ENCODE results near the gene ART1.
"Not testable (repeated sequence)": the region's sequence is repeated elsewhere in the genome, so short reads cannot be mapped to it uniquely, and the experiment has no call there.

The ART1 gene

DNA sequence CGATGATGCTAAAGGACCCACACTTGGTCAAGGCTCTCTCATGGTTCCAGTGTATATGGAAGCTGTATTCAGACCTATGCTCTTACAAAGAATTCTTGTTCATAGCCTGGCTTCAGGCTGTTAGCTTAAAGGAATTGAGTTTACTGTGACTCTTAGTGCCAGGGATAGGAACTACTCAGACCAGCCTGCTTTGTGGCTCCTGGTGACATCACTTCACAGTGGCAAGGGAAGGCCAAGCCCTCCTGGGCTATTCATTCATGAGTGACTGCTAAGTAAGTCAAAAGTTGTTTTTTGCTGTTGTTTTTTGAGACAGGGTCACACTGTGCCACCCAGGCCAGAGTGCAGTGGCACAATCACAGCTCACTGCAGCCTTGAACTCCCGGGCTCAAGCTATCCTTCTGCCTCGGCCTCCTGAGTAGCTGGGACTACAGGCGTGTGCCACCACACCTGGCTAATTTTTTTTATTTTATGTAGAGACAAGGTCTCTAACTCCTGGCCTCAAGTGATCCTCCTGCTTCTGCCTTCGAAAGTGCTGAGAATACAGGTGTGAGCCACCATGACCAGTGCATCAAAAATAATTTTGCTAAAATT lies 12.8 kb upstream of the ART1 start:
- DNase-seq: no peak

DNA sequence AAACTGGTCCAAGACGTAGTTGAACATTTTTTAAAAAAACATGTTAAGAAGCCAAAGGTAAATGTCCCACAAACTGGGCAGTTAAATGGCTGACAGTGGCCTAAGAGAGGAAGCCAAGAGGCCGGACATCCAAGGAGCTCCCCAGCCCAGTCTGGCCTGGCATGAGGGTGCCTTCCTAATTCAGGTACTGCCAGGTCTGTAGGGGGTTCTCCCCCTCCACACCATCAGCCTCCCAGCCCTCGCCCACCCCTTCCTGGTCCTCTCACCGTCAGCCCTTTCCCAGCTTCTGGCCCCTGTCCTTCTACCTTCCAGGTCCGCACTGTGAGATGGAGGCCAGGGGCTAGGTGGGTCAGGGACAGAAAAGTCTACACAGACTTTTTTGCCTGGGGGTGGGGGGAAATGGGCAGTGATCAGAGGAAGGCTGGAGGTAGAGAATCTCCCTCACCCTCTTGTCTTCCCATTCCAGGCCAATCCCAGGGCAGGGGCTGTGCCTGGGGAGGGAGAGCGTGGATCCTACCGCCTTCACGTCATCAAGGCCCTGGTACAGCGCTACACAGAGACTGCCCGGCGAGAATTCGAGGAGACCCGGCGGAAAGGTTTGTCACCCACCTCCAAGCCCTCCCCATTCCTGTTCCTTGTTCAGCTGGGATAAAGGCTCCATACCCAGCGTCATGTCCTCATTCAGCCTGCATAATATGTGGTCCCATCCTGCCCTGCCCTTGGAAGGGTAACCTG lies 9.1 kb upstream of the ART1 start:
- DNase-seq: no peak

DNA sequence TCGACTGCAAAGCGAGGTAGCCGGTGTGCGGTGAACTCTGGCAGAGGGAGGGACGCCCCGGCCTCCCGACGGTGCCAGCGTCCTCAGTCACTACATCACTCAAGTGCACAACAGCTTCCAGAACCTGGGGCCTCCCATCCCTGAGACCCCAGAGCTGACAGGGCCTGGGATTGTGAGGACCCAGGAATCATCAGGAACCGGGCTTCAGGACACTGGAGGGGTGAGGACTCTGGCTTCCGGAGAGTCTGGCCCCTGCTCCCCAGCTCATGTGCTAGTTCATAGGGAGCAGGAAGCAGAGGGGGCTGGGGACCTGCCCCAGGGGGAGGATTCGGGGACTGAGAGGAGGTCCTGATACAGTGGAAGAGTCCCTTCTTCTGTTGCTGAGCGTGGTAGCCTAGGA lies 7.7 kb upstream of the ART1 start:
- DNase-seq: no peak

DNA sequence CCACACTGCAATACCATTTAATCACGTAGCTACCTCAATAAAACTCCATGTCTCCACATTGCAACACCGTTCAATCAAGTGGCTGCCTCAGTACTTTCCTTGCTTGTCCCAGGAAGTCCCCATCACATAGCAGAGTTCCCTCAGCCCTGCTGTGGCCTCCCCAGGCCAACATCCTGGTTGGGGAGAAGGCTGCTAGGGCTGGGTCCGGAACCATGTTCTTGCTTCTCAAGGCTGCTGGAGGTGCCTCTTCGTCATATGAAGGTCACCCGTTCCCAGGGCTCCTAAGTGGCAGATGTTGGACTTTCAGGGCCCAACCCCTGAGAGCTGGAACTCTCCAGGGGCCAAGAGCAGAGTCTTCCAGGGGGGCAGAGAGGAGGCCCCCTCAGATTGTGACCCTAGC lies 6.4 kb upstream of the ART1 start:
- DNase-seq: no peak

DNA sequence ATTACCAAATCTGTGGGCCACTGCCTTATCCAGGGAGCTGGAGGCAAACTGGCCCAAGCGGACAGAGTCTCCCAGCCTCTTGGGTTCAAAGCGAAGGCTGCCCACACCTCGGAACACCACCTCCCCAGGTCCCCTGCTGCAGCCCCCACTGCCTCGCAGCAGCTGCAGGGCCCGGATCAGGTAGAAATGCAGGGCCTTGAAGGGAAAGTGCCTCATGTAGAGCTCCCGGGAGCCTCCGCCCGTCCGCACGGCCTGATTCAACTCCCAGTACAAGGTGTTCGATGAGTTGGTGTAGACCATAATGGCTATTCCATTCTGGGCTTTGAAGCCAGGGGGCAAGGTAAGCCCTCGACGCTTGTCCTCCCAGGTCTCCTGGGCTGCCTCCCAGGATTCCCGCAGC lies 5.1 kb upstream of the ART1 start:
- no peak for DNase-seq

DNA sequence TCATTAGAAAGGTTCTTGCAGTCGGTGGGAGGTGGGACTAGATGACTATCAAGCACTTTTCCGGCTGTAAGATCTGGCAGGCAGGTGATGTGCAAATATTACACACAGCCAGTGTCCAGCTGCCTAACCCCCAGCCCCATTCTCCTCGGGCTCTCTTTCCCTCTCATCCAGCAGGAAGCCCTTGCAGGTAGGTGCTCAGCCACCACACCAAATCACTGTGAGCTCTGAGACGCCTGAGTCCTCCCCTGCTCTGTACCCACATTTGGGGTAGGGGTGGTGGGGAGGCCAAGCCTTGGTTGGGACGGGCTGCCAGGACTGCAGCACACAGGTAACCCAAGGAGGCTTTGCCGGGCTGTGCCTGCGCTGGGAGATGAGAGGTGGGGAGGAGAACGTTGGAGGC lies 3.7 kb upstream of the ART1 start:
- DNase-seq: no peak

DNA sequence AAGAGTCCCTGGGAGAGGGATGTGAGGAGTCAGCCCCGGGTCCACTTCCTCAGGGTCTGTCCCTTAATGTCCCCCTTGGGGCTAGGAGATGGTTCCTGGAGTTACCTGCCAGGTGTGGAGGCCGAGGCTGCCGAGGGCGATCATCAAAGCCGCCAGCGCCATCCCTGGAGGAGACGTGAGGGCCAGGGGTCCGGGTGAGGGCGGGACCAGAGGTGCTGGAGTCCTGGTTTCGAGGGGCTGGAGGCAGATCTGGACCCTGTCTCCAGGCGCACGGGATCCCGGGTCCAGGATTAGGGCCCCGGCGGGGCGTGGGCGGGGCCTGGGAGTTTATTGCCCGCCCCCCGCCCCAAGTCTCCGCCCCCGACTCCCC lies 3.2 kb upstream of the ART1 start, which contains the start of gene ART5:
TSS of gene ART5 (minus strand) at position 292 of the 370 bp plus-strand sequence. CDS start at position 162, 130 bp downstream.
- DNase-seq: no peak

DNA sequence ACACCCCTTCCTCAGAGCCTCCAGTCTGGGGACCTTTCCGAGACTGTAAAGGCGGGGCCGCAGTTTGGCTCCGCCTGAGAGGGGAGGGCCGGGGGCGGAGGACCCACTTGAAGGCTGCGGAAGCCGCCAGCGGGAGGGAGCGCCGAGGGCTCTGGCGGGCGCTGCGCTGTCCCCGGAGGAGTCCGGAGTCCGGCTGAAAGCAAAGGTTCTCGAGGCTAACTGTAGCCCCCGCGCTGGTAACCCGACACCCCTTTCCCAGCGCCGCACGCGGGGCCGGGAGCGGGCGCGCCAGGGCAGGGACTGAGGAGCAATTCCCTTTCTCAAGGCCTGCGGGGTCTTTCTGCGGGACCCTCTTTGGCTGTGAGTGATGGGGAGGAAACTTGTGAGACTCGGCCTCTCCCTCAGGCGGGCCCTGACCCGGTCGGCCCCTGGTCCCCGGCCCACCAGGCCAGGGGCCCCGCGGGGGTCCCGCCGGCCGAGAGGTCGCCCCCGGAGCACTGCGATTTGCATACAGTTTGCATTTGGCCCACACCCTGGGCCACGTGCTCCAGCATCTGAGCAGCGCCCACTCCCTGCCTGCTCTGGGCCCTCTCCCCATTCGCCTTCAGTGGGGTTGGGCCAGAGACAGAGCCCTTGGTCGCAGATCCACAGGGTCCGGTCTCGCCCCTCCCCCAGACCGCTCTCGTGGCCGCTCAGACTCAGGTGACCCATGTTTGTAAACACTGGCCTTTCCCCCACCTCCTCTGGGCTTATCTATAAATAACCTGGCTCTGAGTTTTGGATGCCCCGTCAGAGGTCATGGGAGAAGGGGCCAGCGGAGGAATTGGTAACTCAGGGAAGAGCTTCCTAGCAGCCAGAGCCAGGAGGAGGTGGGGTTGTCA lies 2.6 kb upstream of the ART1 start:
- peak; percentile 64 to 67 for DNase-seq

DNA sequence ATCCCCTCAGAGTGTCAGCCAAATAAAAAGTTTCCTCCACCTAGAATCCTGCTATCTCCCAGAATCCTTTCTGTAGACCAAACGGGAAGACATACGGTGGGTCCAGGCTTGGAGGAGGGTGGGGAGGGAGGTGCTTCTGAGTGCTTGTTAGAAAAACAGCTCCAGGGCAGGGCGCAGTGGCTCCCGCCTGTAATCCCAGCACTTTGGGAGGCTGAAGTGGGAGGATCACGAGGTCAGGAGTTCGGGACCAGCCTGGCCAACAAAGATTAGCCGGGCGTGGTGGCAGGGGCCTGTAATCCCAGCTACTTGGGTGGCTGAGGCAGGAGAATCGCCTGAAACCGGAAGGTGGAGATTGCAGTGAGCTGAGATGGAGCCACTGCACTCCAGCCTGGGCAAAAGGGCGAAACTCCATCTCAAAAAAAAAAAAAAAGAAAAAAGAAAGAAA lies 1.8 kb upstream of the ART1 start:
- not testable (repeated sequence) for DNase-seq

DNA sequence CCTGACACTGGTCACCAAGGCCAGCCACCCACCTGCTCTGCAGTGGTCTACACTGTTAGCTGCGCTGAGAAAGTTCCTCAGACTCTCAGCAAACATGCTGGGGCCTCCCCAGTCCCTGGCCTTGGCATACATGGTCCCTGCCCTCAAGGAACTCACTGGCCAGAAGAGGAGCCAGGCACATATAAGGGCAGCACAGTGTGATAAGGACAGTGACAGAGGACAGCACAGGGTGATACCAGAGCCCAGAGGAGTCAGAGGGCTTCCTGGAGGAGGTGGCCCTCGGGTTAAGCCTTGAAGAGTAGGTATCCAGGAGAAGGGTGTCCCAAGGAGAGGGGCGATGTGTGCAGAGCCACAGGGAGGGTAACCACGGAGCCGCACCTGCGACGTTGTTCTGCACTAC lies 624 bp downstream of the ART1 start:
- no peak for DNase-seq

DNA sequence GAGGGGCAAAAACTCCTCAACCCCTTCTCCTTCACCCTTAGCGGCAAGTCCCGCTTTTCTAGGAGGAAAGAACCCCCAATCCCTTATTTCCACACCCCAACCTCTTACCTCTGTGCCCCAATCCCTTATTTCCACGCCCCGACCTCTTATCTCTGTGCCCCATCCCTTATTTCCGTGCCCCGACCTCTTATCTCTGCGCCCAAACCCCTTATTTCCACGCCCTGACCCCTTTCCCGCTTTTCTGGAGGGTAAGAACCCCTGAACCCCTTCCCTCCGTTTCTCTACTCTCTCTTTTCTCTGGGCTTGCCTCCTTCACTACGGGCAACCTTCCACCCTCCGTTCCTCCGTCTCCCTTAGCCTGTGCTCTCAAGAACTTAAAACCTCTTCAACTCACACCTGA lies 3.9 kb downstream of the ART1 start:
- not testable (repeated sequence) for DNase-seq

DNA sequence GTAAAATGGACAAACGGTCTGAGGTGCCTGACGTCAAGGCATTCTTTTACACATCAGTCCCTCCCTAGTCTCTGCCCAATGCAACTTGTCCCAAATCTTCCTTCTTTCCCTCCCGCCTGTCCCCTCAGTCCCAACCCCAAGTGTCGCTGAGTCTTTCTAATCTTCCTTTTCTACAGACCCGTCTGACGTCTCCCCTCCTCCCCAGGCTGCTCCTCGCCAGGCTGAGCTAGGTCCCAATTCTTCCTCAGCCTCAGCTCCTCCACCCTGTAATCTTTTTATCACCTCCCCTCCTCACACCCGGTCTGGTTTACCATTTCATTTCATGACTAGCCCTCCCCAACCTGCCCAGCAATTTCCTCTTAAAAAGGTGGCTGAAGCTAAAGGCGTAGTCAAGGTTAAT lies 4.4 kb downstream of the ART1 start:
- DNase-seq: not testable (repeated sequence)

DNA sequence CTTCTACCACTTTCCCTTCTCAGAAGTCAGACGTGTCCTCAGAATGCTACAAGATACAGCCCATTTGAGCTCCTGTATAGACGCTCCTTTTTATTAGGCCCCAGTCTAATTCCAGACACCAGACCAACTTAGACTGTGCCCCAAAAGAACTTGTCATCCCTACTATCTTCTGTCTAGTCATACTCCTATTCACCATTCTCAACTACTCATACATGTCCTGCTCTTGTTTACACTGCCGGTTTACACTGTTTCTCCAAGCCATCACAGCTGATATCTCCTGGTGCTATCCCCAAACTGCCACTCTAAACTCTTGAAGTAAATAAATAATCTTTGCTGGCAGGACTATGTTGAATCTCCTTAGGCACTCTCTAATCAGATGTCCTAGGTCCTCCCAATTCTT lies 7.6 kb downstream of the ART1 start:
- not testable (repeated sequence) for DNase-seq

DNA sequence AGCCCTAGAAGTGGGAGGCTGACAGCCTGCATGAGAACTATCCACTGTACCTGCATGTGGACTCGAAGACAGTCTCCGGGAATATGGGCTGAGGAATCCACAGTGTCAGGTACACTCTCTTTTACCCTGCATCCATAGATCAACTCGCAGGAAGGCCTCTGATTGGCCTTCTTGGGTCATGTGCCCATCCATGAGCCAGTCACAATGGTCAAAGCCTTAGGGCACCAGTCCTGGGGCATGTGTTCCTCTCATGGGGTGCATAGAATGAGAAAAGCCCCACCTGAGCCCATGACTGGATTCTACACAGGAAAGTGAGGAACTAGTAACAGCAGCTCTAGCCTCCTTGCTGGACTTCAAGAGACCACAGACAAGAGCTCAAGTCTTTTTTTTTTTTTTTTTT lies 10.6 kb downstream of the ART1 start:
- no peak for DNase-seq

DNA sequence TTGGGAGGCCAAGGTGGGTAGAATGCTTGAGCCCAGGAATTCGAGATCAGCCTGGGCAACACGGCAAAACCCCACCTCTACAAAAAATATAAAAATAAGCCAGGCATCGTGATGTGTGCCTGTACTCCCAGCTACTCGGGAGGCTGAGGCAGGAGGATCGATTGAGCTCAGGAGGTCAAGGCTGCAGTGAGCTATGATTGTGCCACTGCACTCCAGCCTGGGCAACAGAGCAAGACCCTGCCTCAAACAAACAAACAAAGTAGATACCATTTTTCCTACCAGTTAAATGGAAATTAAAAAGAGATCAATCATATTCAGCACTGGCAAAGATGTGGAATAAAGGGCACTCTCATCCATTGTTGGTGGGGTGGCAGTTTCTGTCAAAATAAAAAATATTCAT lies 12.4 kb downstream of the ART1 start:
- not testable (repeated sequence) for DNase-seq

DNA sequence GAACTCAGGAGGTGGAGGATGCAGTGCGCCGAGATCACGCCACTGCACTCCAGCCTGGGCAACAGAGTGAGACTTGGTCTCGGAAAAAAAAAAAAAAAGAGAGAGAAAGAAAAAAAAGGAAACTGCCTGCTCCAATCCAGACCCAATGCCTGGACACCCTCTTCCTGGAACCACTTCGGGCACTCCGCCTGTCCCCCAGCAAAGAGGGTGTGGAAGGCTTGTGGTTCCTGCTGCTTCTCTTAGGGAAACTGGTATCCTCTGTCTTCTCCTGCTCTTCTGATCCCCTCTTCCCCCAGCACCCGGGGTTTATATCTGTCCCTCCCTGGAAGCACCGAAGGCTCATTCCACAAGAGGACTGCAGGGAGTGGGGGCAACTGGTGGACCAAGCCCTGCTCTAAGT lies 13.3 kb downstream of the ART1 start:
- DNase-seq: no peak

DNA sequence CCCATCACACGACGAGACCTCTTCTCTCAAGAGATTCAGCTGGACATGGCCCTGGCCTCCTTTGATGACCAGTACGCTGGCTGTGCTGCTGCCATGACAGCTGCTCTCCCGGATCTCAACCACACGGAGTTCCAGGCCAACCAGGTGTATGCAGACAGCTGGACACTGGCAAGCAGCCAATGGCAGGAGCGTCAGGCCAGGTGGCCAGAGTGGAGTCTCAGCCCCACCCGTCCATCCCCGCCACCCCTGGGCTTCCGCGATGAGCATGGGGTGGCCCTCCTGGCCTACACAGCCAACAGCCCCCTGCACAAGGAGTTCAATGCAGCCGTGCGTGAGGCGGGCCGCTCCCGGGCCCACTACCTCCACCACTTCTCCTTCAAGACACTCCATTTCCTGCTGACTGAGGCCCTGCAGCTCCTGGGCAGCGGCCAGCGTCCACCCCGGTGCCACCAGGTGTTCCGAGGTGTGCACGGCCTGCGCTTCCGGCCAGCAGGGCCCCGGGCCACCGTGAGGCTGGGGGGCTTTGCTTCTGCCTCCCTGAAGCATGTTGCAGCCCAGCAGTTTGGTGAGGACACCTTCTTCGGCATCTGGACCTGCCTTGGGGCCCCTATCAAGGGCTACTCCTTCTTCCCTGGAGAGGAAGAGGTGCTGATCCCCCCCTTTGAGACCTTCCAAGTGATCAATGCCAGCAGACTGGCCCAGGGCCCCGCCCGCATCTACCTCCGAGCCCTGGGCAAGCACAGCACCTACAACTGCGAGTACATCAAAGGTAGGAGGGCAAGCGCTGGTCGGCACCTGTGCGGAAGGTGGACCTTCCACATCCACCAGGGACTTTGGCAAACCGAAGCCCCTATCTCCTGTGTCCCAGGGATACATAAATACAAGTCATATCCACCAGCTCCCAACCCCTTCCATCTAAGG lies 14.9 kb downstream of the ART1 start:
- no peak for DNase-seq

DNA sequence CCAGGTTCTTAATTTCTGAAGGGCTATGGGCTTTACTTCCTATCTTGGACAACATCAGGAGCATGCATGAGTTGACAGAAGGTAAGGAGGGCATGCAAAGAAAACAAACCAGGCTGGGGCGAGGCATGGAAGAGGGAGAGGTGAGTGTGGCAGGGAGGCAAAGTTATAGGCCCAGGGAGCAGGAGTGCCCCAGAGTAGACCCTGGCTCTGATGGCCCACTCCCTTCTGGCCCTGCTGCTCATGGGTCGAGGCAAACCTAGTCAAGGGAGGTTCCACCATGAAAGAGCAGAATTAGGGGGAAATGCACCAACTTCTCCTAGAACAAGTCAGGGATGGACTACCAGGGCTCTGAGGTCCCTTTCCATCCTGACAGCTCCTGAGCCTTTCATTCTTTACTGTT lies 16.0 kb downstream of the ART1 start:
- no peak for DNase-seq

DNA sequence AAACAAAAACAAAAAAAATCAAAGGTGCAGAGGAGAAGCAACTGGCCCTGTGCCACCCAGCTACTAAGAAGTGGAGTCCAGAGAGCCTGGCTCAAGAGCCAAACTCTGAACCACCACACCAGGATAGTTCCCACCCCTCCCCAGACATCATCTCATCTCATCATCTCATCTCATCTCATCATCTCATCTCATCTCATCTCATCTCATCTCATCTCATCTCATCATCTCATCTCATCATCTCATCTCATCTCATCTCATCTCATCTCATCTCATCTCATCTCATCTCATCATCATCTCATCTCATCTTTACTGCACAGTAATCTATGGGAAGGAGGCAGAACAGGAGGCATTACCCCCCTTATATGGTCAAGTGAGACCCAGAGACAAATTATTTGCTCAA lies 17.9 kb downstream of the ART1 start:
- no peak for DNase-seq

DNA sequence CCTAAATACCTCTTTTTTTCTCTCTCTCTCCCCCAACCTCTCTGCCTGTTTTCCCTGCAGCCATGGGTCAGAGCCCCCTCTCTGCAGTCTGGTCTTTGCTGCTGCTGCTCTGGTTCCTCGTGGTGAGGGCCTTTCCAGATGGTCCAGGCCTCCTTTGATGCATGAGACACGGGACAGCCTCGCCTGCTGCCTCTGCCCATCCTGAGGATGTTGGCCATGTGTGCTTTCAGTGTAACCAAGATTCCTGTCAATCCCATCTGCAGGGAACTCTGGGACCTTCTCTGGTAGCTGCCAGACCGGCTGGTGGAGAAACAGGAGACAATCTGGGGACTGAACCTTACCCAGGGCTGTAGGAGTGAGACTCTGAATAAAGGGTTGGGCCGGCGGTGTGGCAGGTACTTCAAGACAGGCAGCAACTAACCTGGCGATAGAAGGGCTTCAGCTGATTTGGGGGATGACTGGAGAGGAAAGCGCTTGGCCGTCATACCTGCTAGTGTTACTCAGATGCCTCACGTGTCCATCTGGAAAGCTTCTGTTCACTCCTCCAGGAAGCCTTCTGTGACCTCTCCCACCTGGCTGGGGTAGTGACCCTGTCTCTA lies 19.2 kb downstream of the ART1 start:
- no peak for DNase-seq

DNA sequence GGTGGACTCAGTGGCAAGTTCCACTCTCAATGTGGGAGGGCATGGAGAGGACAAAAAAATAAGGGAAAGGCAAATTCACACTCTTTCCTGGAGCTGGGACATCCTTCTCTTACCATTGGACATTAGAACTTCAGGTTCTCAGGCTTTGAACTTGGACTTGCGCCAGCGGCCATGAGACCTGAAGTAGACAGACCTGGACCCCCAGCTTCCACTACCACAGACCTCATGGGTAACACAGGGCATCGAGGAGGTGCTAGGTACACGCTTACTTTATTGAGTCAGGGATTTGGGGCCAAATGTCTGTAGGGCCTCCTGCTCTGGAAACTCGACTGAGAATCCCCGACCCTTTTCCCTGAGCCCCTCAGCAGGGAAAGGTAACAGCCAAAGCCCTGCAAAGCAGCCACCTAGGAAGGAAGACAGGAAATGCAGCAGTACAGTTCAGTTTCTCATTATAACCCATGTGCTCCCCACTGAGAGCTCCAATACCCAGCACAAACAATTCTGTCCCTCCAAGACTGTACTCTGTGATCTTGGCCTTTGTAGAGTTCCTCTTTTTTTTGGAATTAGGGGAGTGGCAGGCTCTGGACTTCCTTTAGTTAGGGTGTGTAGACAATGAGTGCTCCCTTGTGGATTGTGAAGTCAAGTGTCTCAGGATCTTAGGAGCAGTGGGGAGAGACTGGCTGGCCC lies 20.6 kb downstream of the ART1 start:
- no peak for DNase-seq
